GM13976 (cell line): Measurements from ENCODE around the gene PCSK2.

Source experiments
- DNase-seq: peaks from one replicate; pipeline ENCODE4 v3.0.0; 2012; ENCODE audit warnings: low spot score
- in situ Hi-C: fragments of 300-500 bp; cut with MboI; formaldehyde crosslinking; loops from one replicate; pipeline ENCODE4 v1.12.0; 2022; ENCODE audit warnings: low sequenced_read_pairs, mixed read lengths, inconsistent platforms; ENCODE audit not compliant: unreplicated experiment
- TF ChIP-seq, protein P1 (sequence below): IDR thresholded peaks from 2 replicates; pipeline ENCODE4 v1.5.1; 2012; ENCODE audit warnings: borderline replicate concordance, mild to moderate bottlenecking; ENCODE audit not compliant: insufficient read depth; ENCODE audit errors: extremely low read depth, missing control alignments, control extremely low read depth

The PCSK2 gene

DNA sequence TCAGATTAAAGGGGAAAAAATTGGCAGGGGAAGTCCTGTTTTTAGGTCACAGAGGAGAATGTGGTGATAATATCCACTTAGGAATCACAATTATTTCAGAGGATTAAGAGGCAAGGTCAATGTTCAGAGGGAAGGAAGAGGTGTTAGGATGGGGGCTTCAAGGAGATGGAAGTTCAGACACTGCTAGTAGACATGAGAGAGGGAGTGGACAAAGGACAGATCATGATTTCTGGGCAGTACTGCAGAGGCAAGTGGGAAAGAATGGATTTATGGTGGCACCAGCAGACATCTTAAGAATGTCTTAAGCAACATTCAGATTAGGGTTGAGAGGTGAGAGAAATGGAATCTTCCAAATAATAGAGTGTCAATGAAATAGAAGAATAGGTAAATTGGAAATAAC, 9.9 kb downstream of the PCSK2 start:
- TF ChIP-seq, protein P1, sequence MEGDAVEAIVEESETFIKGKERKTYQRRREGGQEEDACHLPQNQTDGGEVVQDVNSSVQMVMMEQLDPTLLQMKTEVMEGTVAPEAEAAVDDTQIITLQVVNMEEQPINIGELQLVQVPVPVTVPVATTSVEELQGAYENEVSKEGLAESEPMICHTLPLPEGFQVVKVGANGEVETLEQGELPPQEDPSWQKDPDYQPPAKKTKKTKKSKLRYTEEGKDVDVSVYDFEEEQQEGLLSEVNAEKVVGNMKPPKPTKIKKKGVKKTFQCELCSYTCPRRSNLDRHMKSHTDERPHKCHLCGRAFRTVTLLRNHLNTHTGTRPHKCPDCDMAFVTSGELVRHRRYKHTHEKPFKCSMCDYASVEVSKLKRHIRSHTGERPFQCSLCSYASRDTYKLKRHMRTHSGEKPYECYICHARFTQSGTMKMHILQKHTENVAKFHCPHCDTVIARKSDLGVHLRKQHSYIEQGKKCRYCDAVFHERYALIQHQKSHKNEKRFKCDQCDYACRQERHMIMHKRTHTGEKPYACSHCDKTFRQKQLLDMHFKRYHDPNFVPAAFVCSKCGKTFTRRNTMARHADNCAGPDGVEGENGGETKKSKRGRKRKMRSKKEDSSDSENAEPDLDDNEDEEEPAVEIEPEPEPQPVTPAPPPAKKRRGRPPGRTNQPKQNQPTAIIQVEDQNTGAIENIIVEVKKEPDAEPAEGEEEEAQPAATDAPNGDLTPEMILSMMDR: no peak
- DNase-seq: no peak
- in situ Hi-C loops: no loop called here

DNA sequence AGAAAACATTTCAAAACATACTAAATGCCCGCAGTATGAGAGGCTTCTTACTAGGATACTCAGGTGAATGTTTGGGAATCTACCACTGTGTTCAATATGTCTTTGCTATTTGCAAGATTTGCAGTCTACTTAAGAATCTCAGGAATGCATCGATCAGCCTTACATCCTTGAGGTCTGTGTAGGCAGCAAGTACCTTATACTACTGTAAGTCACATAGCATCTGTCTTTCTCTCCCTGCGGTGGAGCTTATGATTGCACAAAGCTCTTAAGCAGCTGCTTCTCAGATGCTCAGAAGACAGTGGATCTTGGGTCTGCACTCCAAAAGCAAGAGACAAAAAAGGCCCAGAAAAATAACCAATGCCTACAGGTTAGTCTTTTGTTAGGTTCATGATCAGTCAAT, 21.4 kb downstream of the PCSK2 start:
- TF ChIP-seq, protein P1: no peak
- DNase-seq: no peak
- in situ Hi-C loops: no loop called here

DNA sequence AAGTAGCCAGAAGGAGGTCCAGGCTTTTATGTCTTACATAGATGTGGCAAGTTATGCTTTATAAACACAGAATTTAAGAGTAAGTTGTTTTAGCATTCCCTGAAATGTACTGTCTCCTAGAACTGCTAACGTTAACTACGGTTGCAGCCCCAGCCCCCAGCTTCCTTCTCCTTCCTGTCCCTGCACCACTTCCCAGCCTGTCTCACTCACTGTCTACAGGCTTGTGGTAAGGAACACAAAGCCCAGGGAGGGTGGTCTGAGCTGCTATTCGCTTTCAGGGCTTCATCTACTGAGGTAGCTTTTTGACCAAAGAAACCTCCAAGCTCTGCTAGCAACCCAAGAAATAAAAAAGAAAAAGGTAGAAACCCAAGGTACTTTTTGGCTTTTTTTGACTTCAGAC, 35.9 kb downstream of the PCSK2 start:
- in situ Hi-C loops: no loop called here
- DNase-seq: no peak
- TF ChIP-seq, protein P1: no peak

DNA sequence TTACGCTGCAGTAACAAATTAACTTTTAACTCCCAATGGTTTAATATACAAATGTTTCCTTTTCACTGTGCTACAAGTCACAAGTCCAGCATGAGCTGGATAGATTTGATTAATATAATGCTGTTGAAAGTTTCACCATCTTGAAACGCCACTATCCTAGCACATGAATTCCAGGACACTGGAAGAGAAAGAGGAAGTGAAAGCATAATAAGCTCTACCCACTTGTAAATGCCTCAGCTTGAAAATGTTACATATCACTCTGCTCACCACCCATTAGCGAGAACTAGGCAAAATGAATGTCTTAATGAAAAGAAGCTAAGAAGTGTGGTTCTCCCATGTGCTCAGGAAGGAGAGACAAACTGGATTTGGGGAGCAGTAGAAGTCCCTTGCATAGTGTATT, 46.9 kb downstream of the PCSK2 start:
- DNase-seq: no peak
- TF ChIP-seq, protein P1: no peak
- in situ Hi-C loops: no loop called here

DNA sequence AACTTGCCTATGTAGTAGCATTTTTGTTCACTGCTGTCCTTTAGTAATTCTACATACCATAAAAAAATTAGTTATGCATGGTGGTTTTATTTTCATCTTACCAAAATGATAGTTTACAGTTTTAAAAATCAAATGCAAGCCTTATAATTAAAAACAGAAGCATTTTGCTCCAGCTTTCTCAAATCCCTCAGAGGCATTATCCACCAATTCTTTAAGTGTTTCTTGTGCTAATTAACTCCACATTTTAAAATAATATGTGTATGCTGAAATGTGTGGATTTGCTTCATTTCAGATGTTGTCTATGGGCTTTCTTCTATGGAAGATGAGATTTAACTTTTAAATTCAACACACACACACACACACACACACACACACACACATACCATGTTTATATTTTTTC, 49.3 kb downstream of the PCSK2 start:
- TF ChIP-seq, protein P1: no peak
- DNase-seq: no peak
- in situ Hi-C loops: no loop called here

DNA sequence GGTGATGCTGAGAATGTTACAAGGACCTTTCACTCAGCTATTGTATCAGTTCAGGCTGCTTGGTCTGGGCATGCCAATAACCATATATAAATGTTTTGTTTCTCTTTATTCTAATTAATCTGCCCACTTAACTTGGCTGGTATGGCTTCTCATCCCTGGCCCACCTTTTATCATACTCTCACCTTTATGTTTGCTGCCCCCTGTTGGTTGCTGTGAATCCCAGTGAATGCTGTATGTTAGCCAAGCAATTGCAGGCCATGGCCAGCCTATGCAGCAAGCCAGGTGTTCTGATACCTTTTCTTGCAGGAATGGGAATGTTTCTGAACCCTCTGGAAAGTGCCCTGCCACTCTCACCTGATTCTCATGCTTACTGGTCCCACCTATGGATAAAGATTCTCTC, 54.6 kb downstream of the PCSK2 start:
- peak; percentile 7 for DNase-seq
- in situ Hi-C loops: no loop called here
- TF ChIP-seq, protein P1: peak; percentile 28

DNA sequence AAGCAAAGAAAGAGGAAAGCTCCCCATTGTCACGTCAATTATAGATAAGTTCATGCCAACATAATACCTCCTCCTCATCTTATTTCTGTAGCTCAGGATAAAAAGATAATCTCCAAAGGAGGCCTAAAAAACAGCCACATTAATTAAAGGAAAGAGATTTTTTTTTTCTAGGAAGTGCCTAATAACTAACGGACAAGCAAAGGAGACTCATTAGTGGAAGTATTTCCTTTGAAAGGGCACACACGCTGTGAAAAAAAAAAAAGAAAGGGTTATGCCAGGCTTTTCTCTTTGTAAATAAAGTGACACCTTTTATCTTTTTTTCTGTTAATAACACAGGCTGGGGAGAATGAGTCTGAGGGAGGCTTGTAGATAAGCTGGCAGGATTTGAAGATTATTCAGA, 55.7 kb downstream of the PCSK2 start:
- TF ChIP-seq, protein P1: no peak
- in situ Hi-C loops: no loop called here
- DNase-seq: no peak
